DND-41 (cell line): Measurements from ENCODE around the gene THRSP.

Experiments used
- ATAC-seq: fragments of 200-7000 bp; cut with Tn5 transposase; 3 replicates; pipeline ENCODE4 v1.9.1; 2021; ENCODE audit warnings: low read depth; ENCODE audit not compliant: insufficient read depth
- DNase-seq: peaks from one replicate; pipeline ENCODE4 v3.0.0-alpha.2; 2020
- H2AFZ ChIP-seq: 2 replicates; pipeline ENCODE4 v1.6.0; 2012; ENCODE audit warnings: low read depth, low read length
- H3K27ac ChIP-seq: 2 replicates; pipeline ENCODE4 v1.5.1; 2012; ENCODE audit warnings: low read length, inconsistent platforms
- H3K27me3 ChIP-seq: fragments of 200-600 bp; sonication (generic); 2 replicates; pipeline ENCODE4 v1.6.0; 2012; ENCODE audit warnings: low read length, mild to moderate bottlenecking, inconsistent platforms; ENCODE audit not compliant: insufficient read depth, poor library complexity
- H3K36me3 ChIP-seq: 2 replicates; pipeline ENCODE4 v1.5.1; 2012; ENCODE audit warnings: low read length, inconsistent platforms; ENCODE audit not compliant: insufficient read depth
- H3K4me1 ChIP-seq: 2 replicates; pipeline ENCODE4 v1.5.1; 2012; ENCODE audit warnings: mild to moderate bottlenecking, low read length; ENCODE audit not compliant: insufficient read depth
- H3K4me2 ChIP-seq: 2 replicates; pipeline ENCODE4 v1.6.0; 2012; ENCODE audit warnings: mild to moderate bottlenecking, moderate library complexity, low read length, inconsistent platforms; ENCODE audit not compliant: insufficient read depth
- H3K4me3 ChIP-seq, 2 experiments: fragments of 200-600 bp in 1 of 2; shearing (Covaris generic) in 1 of 2; 2 replicates each; pipeline ENCODE4 v1.5.1; 2012 to 2016; ENCODE audit warnings: inconsistent platforms in 2 of 2, low read length in 2 of 2, mild to moderate bottlenecking in 2 of 2, low read depth in 1 of 2, moderate library complexity in 1 of 2
- H3K79me2 ChIP-seq: 2 replicates; pipeline ENCODE4 v1.6.0; 2012; ENCODE audit warnings: low read length, inconsistent platforms; ENCODE audit not compliant: insufficient read depth
- H3K9ac ChIP-seq: 2 replicates; pipeline ENCODE4 v1.6.0; 2012; ENCODE audit warnings: low read depth, mild to moderate bottlenecking, inconsistent platforms, low read length, moderate library complexity
- H3K9me3 ChIP-seq: 2 replicates; pipeline ENCODE4 v1.5.1; 2012; ENCODE audit warnings: low read length, moderate library complexity, mild to moderate bottlenecking, inconsistent platforms; ENCODE audit not compliant: insufficient read depth, severe bottlenecking
- H4K20me1 ChIP-seq: 2 replicates; pipeline ENCODE4 v1.6.0; 2012; ENCODE audit warnings: low read length; ENCODE audit not compliant: insufficient read depth
- CTCF ChIP-seq: IDR thresholded peaks from 2 replicates; pipeline ENCODE4 v1.5.1; 2012; ENCODE audit warnings: borderline replicate concordance, low read length, moderate library complexity, mild to moderate bottlenecking; ENCODE audit not compliant: poor library complexity, severe bottlenecking; ENCODE audit errors: extremely low read depth
- EZH2 ChIP-seq: IDR thresholded peaks from 3 replicates; pipeline ENCODE4 v1.6.1; 2012; ENCODE audit warnings: borderline replicate concordance, low read depth, mild to moderate bottlenecking, moderate library complexity, low read length, inconsistent platforms; ENCODE audit not compliant: severe bottlenecking

THRSP gene

GRCh38 chr11:78094250-78094649, 30.6 kb downstream of the THRSP start:
- TF ChIP-seq CTCF (no peak), EZH2 (no peak)
- Histone ChIP-seq H2AFZ (no peak overlapping the region), H3K9ac (no peak overlapping the region), H3K9me3 (no peaks in the 10 kb centered on the region), H3K36me3 (peaks cover 32% of the 10 kb centered on the region), H3K79me2 (no peaks in the 10 kb centered on the region), H4K20me1 (no peaks in the 10 kb centered on the region), H3K4me1 (no peaks in the 10 kb centered on the region), H3K4me3 (no peak overlapping the region), H3K27me3 (no peaks in the 10 kb centered on the region), H3K4me2 (no peak overlapping the region), H3K27ac (no peak overlapping the region)
- ATAC-seq (no peak), DNase-seq (no peak)

GRCh38 chr11:78097666-78098385, 34.2 kb downstream of the THRSP start:
- ATAC-seq = no peak
- Histone ChIP-seq H4K20me1 (no peaks in the 10 kb centered on the region), H2AFZ (no peak overlapping the region), H3K9me3 (no peaks in the 10 kb centered on the region), H3K27ac (no peak overlapping the region), H3K79me2 (no peaks in the 10 kb centered on the region), H3K4me3 (no peak overlapping the region), H3K27me3 (no peaks in the 10 kb centered on the region), H3K36me3 (peaks cover 56% of the 10 kb centered on the region), H3K4me1 (no peaks in the 10 kb centered on the region), H3K9ac (no peak overlapping the region), H3K4me2 (no peak overlapping the region)
- TF ChIP-seq CTCF (no peak), EZH2 (no peak)
- DNase-seq = no peak

- ATAC-seq (no peak), DNase-seq (no peak)
- no peak for TF ChIP-seq CTCF
- TF ChIP-seq EZH2 = no peak
- Histone ChIP-seq H3K4me2 (no peak overlapping the region), H3K79me2 (no peaks in the 10 kb centered on the region), H2AFZ (no peak overlapping the region), H3K27me3 (no peaks in the 10 kb centered on the region), H4K20me1 (no peaks in the 10 kb centered on the region), H3K27ac (no peak overlapping the region), H3K9me3 (no peaks in the 10 kb centered on the region), H3K4me1 (no peaks in the 10 kb centered on the region), H3K36me3 (peaks cover 60% of the 10 kb centered on the region), H3K4me3 (no peak overlapping the region), H3K9ac (no peak overlapping the region)
Observed at GRCh38 chr11:78099666-78100065, 36.0 kb downstream of the THRSP start.
